Measurements from ENCODE around the gene AMPH. TPM values are rescaled to one million over a fixed set of nuclear protein-coding genes. Genes with fewer than 3 reads are reported as not detected.
A peak's percentile ranks its signal among the peaks of the same experiment; 100 is the strongest.

Gene AMPH
- total RNA-seq, 4 donors from 2014 or later, result 2.2 to 6.6 (median 5.9) TPM; not detected in 1

GRCh38 chr7:38411404-38411803, 219.8 kb downstream of the AMPH start:
- no peaks in the 10 kb centered on the region for H3K36me3 ChIP-seq
- no peak overlapping the region for H3K27ac ChIP-seq
- in situ Hi-C loops (cut with MboI; ENCODE audit: low pct_ligation_motif_present in 1 of 4, low pct_unique_long_range_greater_than_20kb in 1 of 4, low sequenced_read_pairs in 3 of 4), result loop anchor here in 3 of 4 donors (25.0 kb wide), 2 partner anchors 251 to 1101 kb away; no protein-coding TSS in a partner anchor
- no peaks in the 10 kb centered on the region for H3K9me3 ChIP-seq
- TF ChIP-seq POLR2AphosphoS5 (IDR thresholded peaks at IDR 0.05) (no peak), POLR2A (IDR thresholded peaks at IDR 0.05) (no peak), CTCF (IDR thresholded peaks at IDR 0.05) (no peak), EP300 (IDR thresholded peaks at IDR 0.05; ENCODE audit: low read depth) (no peak)
- DNase-seq, result no peak
- H3K27me3 ChIP-seq, result no peaks in the 10 kb centered on the region
- H3K4me1 ChIP-seq, result no peaks in the 10 kb centered on the region
- 63 to 100% methylated on average over 1 of the region's 1 CpG for WGBS, 2 donors (ENCODE audit: low coverage in 1 of 2)
- H3K4me3 ChIP-seq, result no peak overlapping the region
- intact Hi-C loops (cut with DNase I; ENCODE audit: low total_unique reads), result no loop called here

- no peaks in the 10 kb centered on the region for H3K4me1 ChIP-seq
- no peak overlapping the region for H3K4me3 ChIP-seq
- H3K9me3 ChIP-seq, result peaks cover 0 to 3% of the 10 kb centered on the region in 2 donors
- in situ Hi-C loops (cut with MboI; ENCODE audit: low pct_ligation_motif_present in 1 of 4, low pct_unique_long_range_greater_than_20kb in 1 of 4, low sequenced_read_pairs in 3 of 4) (loop anchor here in 3 of 4 donors (25.0 kb wide), 2 partner anchors 252 to 1102 kb away; no protein-coding TSS in a partner anchor), intact Hi-C loops (cut with DNase I; ENCODE audit: low total_unique reads) (no loop called here)
- H3K36me3 ChIP-seq, result no peaks in the 10 kb centered on the region
- DNase-seq, result no peak
- H3K27me3 ChIP-seq, result no peaks in the 10 kb centered on the region
- WGBS, 2 donors (ENCODE audit: low coverage in 1 of 2), result 56% methylated on average over 2 of the region's 2 CpGs; no CpG with 5 or more reads in 1 of the 2 donors
- TF ChIP-seq CTCF (IDR thresholded peaks at IDR 0.05), result no peak
- TF ChIP-seq POLR2AphosphoS5 (IDR thresholded peaks at IDR 0.05), result no peak
- no peak for TF ChIP-seq EP300 (IDR thresholded peaks at IDR 0.05; ENCODE audit: low read depth)
- no peak for TF ChIP-seq POLR2A (IDR thresholded peaks at IDR 0.05)
- no peak overlapping the region for H3K27ac ChIP-seq
Observed at GRCh38 chr7:38410056-38410455, 221.1 kb downstream of the AMPH start.

GRCh38 chr7:38409531-38409930, 221.6 kb downstream of the AMPH start:
- no peak overlapping the region for H3K27ac ChIP-seq
- no peaks in the 10 kb centered on the region for H3K36me3 ChIP-seq
- intact Hi-C loops (cut with DNase I; ENCODE audit: low total_unique reads), result no loop called here
- in situ Hi-C loops (cut with MboI; ENCODE audit: low pct_ligation_motif_present in 1 of 4, low pct_unique_long_range_greater_than_20kb in 1 of 4, low sequenced_read_pairs in 3 of 4), result loop anchor here in 3 of 4 donors (25.0 kb wide), 2 partner anchors 253 to 1103 kb away; no protein-coding TSS in a partner anchor
- WGBS, 2 donors (ENCODE audit: low coverage in 1 of 2), result 92 to 97% methylated on average over 4 to 6 of the region's 6 CpGs
- TF ChIP-seq POLR2A (IDR thresholded peaks at IDR 0.05) (no peak), CTCF (IDR thresholded peaks at IDR 0.05) (no peak), EP300 (IDR thresholded peaks at IDR 0.05; ENCODE audit: low read depth) (no peak), POLR2AphosphoS5 (IDR thresholded peaks at IDR 0.05) (no peak)
- no peaks in the 10 kb centered on the region for H3K27me3 ChIP-seq
- peaks cover 0 to 8% of the 10 kb centered on the region in 2 donors for H3K9me3 ChIP-seq
- no peak for DNase-seq
- no peaks in the 10 kb centered on the region for H3K4me1 ChIP-seq
- no peak overlapping the region for H3K4me3 ChIP-seq

GRCh38 chr7:38398725-38399321, 232.3 kb downstream of the AMPH start:
- Histone ChIP-seq H3K9me3 (no peaks in the 10 kb centered on the region), H3K27me3 (no peaks in the 10 kb centered on the region), H3K4me3 (no peak overlapping the region), H3K4me1 (no peaks in the 10 kb centered on the region), H3K36me3 (no peaks in the 10 kb centered on the region), H3K27ac (no peak overlapping the region)
- in situ Hi-C loops (cut with MboI; ENCODE audit: low pct_ligation_motif_present in 1 of 4, low pct_unique_long_range_greater_than_20kb in 1 of 4, low sequenced_read_pairs in 3 of 4), result loop anchor here in 1 of 4 donors (10.0 kb wide), 1 partner anchor 266 kb away; no protein-coding TSS in a partner anchor
- 1 to 6% methylated on average over 8 to 9 of the region's 9 CpGs for WGBS, 2 donors (ENCODE audit: low coverage in 1 of 2)
- intact Hi-C loops (cut with DNase I; ENCODE audit: low total_unique reads), result no loop called here
- TF ChIP-seq CTCF (IDR thresholded peaks at IDR 0.05) (peak; percentile 73 to 92 (median 80)), POLR2A (IDR thresholded peaks at IDR 0.05) (no peak)
- DNase-seq, result peak; percentile 39

Data from transverse colon (tissue), 4 donors.